HG02798 (cell line): ENCODE results near the gene HTRA3.

ENCODE experiments used
- ATAC-seq: cut with Tn5 transposase; IDR thresholded peaks from one replicate; pipeline ENCODE4 v1.9.1; 2021; ENCODE audit warnings: mild to moderate bottlenecking; ENCODE audit not compliant: unreplicated experiment, poor library complexity

Gene HTRA3

DNA sequence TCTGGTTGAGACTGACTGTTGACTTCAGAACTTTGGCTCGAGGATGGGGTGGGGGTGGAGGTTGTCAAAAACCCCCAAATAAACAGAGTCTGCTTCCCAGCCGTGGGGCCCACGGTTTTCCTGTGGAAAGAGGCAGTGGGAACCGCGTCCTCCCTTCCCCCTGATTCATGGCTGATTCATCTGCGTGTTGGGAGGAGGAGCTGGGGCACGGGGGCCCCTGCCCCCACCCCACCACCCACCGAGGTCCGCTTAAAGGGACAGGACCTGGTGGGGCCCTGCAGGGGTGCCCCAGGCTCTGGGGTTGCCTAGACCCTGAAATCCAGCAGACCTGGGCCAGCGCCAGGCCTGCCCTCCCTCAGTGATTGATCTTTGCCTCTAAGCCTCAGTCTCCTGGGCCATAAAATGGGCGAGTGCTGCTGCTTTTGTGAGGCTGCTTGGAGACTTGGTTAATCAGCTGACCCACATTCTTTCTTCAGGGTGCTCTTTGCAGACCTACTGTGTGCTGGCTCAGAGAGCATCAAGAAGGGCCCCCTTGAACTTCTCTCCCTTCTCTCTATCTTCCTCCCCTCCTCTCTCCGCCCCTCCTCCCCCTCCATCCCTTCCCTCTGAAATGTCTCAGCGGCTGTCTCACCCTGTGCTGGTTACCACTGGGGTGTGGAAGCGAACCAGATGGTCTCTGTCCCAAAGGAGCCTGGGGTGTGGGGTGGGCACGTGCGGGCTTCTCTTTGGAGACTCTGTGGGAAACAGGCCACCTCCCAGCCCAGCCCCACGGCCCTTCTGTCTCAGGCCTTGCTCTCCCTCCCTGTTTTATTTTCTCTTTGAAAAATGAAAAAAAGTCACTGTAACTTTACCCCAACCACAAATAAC is 9.1 kb downstream of the HTRA3 start:
- ATAC-seq: no peak

- ATAC-seq: no peak
Observed at GRCh38 chr4:8279321-8280157, 10.0 kb downstream of the HTRA3 start.

DNA sequence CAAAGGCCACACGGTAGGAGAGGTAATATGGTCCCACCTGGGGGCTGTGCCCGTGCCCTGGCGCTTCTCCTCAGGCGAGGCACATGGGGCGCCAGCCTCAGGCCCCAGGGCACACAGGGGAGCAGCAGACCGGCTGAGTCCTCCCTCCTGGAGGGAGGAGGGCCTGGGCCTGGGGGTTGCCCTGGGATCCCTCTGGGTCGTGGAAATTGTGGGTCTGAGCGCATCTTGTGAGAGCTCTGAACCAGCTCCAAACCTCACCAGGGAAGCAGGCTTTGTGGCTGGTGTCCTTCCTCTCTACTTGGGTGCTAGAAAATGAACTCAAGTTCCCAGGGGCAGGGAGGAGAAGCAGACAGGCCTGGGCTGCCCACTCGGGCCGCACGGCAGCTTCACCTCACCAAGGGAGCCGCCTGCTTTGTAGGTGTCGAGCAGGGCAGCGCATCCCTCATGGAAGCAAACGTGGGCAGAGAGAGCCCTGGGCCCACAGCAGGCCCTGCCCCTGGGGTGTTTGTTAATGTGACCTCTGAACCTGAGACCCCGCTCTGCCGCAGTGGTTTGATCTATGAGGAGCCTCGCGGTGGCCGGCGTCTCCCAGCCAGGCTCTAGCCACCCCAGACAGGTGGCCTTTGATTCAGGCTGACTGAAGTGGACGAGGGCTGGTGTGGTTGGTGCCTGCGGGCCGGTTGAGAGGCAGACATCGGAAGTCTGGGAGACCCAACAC is 10.8 kb downstream of the HTRA3 start:
- ATAC-seq: no peak

DNA sequence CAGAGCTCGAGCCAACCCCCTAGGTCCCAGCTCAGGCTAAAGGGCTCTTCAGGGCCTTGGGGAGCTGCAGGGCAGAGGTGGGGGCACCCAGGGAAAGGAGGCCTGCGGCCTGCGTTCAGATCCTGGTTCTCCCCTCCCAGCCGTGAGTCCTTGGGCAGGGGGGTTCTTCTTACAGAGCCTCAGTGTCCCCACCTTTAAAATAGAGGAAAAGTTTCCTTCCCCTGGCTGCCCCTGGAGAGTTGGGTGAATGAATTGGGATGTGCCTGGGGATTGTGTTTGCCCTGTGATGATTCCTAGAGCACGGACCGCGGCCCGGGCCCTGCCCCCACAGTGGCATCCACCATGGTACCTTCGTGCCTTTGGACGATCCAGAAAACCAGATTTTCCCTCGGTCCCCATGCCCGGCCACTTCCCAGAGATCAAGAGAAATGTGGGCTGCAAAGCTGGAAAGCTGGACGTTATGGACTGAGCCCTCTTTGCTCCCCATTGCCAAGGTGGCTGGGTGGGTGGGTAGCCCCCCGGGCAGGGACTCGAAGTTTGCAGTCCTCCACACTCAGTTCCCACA is 11.4 kb downstream of the HTRA3 start:
- no peak for ATAC-seq

- no peak for ATAC-seq
Observed at GRCh38 chr4:8281519-8282133, 12.1 kb downstream of the HTRA3 start.

- no peak for ATAC-seq
Observed at GRCh38 chr4:8282134-8282641, 12.6 kb downstream of the HTRA3 start.

- no peak for ATAC-seq
Observed at GRCh38 chr4:8282742-8283141, 13.2 kb downstream of the HTRA3 start.

DNA sequence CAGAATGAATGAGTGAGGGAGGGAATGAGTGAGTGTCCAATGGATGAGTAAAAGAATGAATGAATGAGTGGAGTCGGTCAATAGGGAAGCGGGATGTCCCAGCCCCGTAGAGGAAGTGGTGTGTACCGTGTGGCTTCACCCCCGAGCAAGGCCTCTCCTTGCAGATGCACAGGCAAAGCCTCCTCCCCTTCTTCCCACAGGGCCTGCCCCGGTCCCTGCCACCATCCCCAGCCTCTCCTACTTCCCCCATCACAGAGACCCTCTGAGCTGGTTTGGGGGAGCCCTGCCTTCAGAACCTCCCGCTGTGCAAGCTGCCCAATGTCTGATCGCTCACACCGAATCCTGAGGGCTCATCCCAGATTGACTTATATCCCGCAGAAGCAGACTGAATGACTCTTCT is 13.6 kb downstream of the HTRA3 start:
- no peak for ATAC-seq

DNA sequence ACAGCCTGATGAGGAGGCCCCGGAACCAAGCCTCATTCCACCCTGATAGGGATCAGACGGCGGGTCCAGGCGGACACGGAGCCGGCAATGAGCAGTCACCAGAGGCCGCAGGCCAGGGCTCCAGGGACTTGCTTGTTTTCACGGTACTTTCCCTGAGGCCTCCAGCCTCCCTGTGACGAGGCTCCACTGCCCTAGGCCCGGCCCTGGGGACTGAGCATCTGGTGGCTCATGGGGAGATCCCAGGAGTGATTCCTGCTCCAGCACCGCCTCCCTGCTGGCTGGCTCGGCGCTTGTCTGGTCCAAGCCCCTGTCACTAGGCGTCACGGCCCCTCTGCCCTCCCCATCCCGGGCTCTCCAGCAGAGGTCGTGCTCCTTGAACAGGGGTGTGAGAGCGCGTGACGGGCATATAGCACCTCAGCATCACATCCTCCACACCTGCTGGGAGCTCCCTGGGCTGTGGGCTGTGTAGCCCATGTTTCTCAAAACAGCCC is 14.1 kb downstream of the HTRA3 start:
- no peak for ATAC-seq

DNA sequence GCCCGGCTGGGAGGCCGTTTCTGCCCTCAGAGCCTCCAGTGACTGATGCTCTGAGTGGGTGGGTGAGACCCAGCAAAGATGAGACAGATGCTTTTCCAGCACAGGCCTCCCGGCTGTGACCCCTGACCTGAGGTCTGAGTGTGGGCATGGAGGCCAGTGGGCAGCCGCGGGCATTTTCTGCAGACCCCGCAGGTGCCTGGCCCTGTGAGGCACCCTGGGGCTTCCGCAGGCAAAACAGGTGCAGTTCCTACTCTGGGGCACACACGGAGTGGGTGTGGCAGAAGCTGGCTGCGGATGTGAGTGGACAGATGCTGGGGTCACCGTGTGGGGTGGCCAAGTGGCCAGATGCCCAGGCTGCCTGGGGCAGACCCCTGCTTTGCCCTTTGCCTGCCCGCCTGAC is 14.8 kb downstream of the HTRA3 start:
- no peak for ATAC-seq

DNA sequence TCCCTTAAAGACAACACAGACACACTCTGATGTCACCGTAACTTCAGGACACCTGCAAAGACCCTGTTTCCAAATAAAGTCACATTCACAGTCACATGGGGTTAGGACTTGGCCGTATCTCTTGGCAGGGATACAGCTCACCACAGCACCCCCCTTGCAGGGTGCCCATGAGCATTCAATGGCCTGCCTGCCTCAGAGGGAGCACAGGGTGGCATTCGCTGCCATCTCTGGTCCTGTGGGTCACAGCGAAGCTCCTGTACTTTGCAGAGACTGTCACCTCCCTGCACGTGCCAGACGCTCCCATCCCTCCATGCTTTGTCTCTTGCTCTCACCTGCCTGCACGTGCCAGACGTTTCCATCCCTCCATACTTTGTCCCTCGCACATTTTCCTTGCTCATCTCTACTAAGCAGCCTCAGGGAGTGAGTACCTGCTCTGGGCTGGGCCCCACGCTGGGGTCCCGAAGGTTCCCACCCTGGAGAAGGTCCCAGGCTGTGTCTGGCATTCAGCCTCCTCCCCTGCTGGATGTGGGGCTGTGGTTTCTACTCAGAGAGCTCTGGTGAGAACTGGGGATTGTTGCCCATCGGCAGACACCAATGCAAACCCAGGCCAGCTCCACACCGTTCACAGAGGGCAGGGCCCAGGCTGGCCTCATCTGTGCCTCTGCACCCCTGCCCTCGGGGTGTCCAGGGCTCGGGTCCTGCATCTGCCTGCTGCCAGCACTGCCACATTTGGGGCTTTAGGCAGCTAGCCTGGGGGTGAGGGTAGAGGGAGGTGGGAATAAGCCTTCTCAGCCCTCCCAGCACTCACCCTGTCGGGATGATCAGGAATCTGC is 15.8 kb downstream of the HTRA3 start:
- no peak for ATAC-seq

- no peak for ATAC-seq
Observed at GRCh38 chr4:8285976-8286718, 16.6 kb downstream of the HTRA3 start.

- no peak for ATAC-seq
Observed at GRCh38 chr4:8286719-8287342, 17.3 kb downstream of the HTRA3 start.

GRCh38 chr4:8287343-8288280 is 18.1 kb downstream of the HTRA3 start:
- no peak for ATAC-seq

- ATAC-seq: no peak
Observed at GRCh38 chr4:8289151-8289750, 19.7 kb downstream of the HTRA3 start.

- ATAC-seq: no peak
Observed at GRCh38 chr4:8289956-8290700, 20.6 kb downstream of the HTRA3 start.
